NCI-H2227 (cell line): ENCODE results near the gene RAB28.
"Not testable (repeated sequence)": the region's sequence is repeated elsewhere in the genome, so short reads cannot be mapped to it uniquely, and the experiment has no call there.

Source experiments
- DNase-seq: peaks from one replicate; lab custom pipeline; 2025; ENCODE audit not compliant: unreplicated experiment; lab: John Stamatoyannopoulos, UW

Gene RAB28

GRCh38 chr4:13452927-13453579 lies 31.1 kb downstream of the RAB28 start:
- DNase-seq, result no peak

DNA sequence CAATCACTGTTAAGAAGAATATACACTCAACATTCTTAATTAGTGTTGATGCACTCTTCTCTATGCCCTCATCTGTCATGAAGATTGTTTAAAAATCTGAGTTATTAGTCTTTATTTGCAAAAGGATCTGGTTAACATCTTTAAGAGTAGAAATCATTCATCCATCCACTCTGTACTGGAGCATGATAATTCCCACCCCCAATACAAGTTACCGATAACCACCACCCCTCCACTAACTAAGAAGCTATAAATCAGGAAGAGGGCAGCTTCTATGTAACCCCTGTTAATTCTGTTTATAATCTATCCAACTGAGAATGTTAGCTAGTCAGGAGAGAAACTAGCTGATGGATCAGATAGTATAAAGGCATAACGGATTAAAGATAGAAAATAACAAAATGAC lies 34.5 kb downstream of the RAB28 start:
- DNase-seq, result no peak

GRCh38 chr4:13445841-13446790 lies 38.0 kb downstream of the RAB28 start:
- no peak for DNase-seq

DNA sequence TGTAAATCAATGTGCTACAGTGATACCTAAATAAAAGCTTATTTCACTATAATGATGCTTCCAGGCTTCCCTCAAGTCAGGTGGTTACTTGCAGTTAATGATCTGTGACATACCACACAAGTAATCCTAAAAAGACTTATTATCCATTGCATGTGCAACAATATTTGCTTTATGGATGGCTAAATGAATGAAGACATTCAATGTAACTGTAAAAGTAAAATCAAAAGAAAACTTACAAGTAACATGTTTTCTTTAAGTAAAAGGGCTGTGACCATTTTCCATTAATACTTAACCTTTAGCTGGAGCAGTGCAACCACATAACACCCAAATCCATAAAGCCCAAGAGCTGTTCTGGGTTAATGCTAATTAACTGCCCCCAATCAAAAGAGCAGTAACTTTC lies 42.6 kb downstream of the RAB28 start:
- no peak for DNase-seq

DNA sequence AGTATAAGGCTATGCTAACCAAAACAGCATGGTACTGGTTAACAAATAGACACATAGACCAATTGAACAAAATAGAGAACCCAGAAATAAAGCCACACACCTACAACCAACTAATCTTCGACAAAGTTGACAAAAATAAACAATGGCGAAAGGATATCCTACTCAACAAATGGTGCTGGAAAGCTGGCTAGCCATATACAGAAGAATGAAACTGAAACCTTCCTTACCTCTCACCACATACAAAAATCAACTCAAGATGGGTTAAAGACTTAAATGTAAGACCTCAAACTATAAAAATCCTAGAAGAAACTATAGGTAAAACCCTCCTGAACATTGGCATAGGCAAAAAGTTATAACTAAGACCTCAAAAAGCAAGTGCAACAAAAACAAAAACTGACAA lies 47.2 kb downstream of the RAB28 start:
- DNase-seq, result no peak

GRCh38 chr4:13432453-13432852 lies 51.7 kb downstream of the RAB28 start:
- DNase-seq, result no peak

- DNase-seq, result no peak
Measured at GRCh38 chr4:13430834-13431568, 53.1 kb downstream of the RAB28 start.

DNA sequence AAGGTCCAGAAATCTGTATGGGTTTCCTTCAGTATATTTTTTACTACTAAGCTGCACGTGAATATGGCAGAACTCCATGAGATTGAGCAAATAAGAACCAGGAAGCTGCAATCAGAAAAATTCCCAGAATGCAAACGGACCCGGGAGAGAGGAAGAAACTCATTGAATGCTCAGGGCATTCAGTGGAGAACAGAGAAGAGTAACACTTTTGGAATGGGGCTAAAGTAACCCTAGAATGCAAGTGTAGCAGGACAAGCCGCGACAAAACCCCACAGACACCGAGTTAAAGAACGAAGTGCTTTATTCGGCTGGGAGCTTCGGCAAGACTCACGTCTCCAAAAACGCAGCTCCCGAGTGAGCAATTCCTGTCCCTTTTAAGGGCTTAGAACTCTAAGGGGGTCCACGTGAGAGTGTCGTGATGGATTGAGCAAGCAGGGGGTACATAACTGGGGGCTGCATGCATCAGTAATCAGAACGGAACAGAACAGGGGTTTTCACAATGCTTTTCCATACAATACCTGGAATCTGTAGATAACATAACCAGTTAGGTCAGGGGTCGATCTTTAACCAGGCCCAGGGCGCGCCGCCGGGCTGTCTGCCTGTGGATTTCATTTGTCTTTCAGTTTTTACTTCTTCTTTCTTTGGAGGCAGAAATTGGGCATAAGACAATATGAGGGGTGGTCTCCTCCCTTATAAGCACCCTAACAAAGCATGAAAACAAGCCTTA lies 56.4 kb downstream of the RAB28 start:
- DNase-seq, result no peak

DNA sequence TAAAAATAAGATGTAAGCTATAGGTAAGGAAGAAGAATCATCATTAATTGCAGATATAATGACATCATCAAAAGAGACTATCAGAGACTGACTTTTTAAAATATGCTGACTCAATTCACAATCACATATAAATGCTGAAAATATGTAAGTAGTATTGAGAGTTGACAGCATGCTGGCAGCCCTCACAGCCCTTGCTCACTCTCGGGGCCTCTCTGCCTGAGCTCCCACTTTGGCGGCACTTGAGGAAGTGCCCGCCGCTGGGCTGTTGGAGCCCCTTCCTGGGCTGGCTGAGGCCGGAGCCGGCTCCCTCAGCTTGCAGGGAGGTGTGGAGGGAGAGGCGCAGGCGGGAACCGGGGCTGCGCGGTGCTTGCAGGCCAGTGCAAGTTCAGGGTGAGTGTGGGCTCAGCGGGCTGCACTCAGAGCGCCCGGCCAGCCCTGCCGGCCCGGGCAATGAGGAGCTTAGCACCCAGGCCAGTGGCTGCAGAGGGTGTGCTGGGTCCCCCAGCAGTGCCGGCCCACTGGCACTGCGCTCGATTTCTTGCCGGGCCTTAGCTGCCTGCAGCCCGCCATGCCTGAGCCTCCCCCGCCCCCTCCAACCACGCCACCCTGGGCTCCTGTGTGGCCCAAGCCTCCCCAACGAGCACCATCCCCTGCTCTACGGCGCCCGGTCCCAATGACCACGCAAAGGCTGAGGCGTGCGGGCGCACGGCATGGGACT lies 68.9 kb downstream of the RAB28 start:
- DNase-seq, result no peak

DNA sequence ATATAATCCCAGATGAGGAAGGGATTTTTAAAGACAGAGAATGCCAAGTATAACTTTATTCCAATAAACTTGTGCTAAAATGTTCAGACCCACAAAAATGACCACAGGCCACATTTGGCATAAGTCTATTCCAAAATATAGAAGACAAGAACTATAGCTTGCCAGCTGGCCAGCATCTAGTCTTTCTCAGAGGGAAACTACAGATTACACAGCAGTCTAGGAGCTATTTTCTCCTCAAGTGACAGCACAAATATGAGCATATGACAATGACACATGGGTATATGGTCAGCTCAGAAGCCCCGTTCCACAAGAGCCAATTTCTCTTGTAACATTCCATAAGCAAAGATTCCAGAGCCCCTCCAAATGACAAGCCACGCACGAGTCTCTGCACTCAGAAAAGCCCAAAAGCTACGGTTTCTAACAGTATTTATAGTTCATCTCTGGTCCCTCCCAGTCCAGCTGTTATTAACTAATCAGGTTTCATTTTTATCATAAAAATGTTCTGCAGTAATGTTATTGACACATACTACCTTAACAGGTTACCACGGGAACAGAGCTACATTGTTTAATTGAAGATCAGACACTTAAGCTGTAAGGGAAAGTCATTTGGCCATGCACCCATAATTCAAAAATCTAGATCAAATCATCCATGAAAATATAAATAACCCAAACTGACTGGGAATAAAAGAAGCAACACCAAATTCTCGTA lies 70.3 kb downstream of the RAB28 start:
- DNase-seq, result no peak

GRCh38 chr4:13411942-13412341 lies 72.2 kb downstream of the RAB28 start:
- no peak for DNase-seq

GRCh38 chr4:13409324-13409723 lies 74.8 kb downstream of the RAB28 start:
- no peak for DNase-seq

DNA sequence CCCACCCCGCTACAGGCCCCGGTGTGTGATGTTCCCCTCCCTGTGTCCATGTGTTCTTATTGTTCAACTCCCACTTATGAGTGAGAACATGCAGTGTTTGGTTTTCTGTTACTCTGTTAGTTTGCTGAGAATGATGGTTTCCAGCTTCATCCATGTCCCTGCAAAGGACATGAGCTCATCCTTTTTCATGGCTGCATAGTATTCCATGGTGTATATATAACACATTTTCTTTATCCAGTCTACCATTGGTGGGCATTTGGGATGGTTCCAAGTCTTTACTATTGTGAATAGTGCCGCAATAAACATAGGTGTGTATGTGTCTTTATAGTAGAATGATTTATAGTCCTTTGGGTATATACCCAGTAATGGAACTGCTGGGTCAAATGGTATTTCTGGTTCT lies 78.0 kb downstream of the RAB28 start:
- not testable (repeated sequence) for DNase-seq

DNA sequence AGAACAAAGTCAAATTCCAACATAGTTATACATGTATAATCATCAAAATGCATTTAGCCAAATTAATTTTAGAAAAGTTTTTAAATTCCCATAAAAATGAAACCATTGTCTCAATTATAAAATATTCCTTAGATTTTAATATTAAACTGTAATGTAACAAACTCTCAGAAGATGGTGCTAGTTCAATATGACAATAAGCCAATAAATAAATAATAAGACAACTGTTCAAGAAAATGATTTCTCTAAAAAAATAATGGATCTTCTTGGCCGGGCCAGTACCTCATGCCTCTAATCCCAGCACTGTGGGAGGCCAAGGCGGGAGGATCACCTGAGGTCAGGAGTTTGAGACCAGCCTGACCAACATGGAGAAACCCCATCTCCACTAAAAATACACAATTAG lies 80.3 kb downstream of the RAB28 start:
- DNase-seq, result no peak

DNA sequence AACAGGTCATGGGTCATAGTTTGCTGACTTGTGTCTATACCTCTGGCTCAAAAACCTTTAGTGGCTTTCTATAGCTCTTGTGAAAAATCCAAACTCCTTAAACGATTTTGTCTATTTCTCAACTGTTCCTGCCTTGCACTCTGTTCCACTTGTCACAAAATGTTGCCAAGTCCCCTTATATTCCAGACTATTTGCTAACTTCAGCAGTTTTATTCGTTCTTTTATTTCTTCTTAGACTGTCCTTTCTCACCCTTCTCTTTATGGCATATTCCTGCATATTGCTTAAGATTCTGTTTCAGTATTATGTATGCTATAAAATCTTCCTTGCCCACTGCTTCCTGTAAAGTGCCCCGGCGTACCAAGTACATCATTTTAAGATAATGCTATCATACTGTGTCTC lies 80.8 kb downstream of the RAB28 start:
- no peak for DNase-seq

DNA sequence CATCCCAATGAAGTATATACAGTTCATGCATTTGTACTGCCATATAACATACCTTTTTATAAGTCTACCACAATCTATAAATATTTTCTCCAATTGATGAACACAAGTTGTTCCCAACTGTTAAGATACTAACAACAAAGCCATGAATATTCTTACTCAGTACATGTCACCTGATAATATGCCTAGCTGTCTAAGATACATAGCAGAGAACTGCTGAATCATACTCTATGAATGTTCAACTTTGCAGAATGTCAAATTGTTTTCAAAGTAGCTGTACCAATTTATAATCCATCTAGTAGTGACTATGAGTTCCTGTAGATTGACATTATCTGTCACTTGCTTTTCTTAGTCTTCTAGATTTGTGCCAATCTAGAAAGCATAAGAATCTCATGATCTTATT lies 84.9 kb downstream of the RAB28 start:
- DNase-seq, result no peak

- DNase-seq, result no peak
Measured at GRCh38 chr4:13396161-13396560, 88.0 kb downstream of the RAB28 start.

GRCh38 chr4:13389901-13390300 lies 94.2 kb downstream of the RAB28 start:
- DNase-seq, result not testable (repeated sequence)

DNA sequence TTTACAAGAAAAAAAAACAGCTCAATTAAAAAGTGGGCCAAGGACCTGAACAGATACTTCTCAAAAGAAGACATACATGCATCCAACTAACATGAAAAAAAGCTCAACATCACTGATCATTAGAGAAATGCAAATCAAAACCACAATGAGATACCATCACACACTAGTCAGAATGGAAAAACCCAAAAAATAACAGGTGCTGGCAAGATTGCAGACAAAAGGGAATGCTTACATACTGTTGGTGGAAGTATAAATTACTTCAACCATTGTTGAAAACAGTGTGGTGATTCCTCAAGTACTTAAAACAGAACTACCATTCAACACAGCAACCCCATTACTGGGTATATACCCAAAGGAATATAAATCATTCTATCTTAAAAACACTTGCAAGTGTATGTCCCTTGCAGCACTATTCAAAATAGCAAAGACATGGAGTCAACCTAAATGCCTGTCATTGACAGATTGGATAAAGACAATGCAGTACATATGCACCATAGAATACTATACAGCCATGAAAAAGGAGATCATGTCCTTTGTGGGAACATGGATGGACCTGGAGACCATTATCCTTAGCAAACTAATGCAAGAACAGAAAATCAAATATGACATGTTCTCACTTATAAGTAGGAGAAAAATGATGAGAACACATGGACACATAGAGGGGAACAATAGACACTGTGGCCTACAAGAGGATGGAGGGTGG lies 97.6 kb downstream of the RAB28 start:
- no peak for DNase-seq
